HEK293 (cell line): ENCODE data around the gene NOM1.
A peak's percentile ranks its signal among the peaks of the same experiment; 100 is the strongest.

Source experiments
- EGR2 ChIP-seq: fragments of 450-650 bp; formaldehyde crosslinking; IDR thresholded peaks from 2 replicates; pipeline ENCODE4 v1.5.1; 2016; ENCODE audit warnings: low read depth, missing biosample characterization, missing genetic modification characterization
- ELK4 ChIP-seq: IDR thresholded peaks from 2 replicates; pipeline ENCODE4 v1.6.1; 2011; ENCODE audit warnings: mild to moderate bottlenecking, low read depth, low read length, borderline replicate concordance
- HOXC10 ChIP-seq: sonication (generic); formaldehyde crosslinking; IDR thresholded peaks from 2 replicates; pipeline ENCODE4 v1.8.1; 2023; ENCODE audit warnings: mild to moderate bottlenecking, missing genetic modification reagents
- KLF17 ChIP-seq: fragments of 450-650 bp; formaldehyde crosslinking; IDR thresholded peaks from 2 replicates; pipeline ENCODE4 v1.5.1; 2016; ENCODE audit warnings: missing biosample characterization, missing genetic modification characterization
- PATZ1 ChIP-seq: fragments of 450-650 bp; formaldehyde crosslinking; IDR thresholded peaks from 2 replicates; pipeline ENCODE4 v1.5.1; 2016; ENCODE audit warnings: missing biosample characterization, missing genetic modification characterization
- PRDM4 ChIP-seq: fragments of 450-650 bp; formaldehyde crosslinking; IDR thresholded peaks from 2 replicates; pipeline ENCODE4 v1.5.1; 2017; ENCODE audit warnings: missing biosample characterization, missing genetic modification characterization
- PRDM6 ChIP-seq: fragments of 450-650 bp; formaldehyde crosslinking; IDR thresholded peaks from 2 replicates; pipeline ENCODE4 v1.5.1; 2017; ENCODE audit warnings: missing biosample characterization, missing genetic modification characterization
- REPIN1 ChIP-seq: fragments of 450-650 bp; formaldehyde crosslinking; IDR thresholded peaks from 2 replicates; pipeline ENCODE4 v1.5.1; 2017; ENCODE audit warnings: missing biosample characterization, missing genetic modification characterization, low read depth
- ZBTB10 ChIP-seq: fragments of 450-650 bp; formaldehyde crosslinking; IDR thresholded peaks from 2 replicates; pipeline ENCODE4 v1.5.1; 2016; ENCODE audit warnings: missing biosample characterization, missing genetic modification characterization
- ZBTB21 ChIP-seq: fragments of 450-650 bp; formaldehyde crosslinking; IDR thresholded peaks from 2 replicates; pipeline ENCODE4 v1.5.1; 2017; ENCODE audit warnings: missing biosample characterization, missing genetic modification characterization
- ZBTB48 ChIP-seq: fragments of 450-650 bp; formaldehyde crosslinking; IDR thresholded peaks from 2 replicates; pipeline ENCODE4 v1.5.1; 2016; ENCODE audit warnings: missing biosample characterization, missing genetic modification characterization
- ZBTB6 ChIP-seq: fragments of 450-650 bp; formaldehyde crosslinking; IDR thresholded peaks from 2 replicates; pipeline ENCODE4 v1.5.1; 2017; ENCODE audit warnings: missing biosample characterization, missing genetic modification characterization
- ZNF10 ChIP-seq: fragments of 450-650 bp; formaldehyde crosslinking; IDR thresholded peaks from 2 replicates; pipeline ENCODE4 v1.5.1; 2017; ENCODE audit warnings: missing biosample characterization, missing genetic modification characterization
- ZNF2 ChIP-seq: fragments of 450-650 bp; formaldehyde crosslinking; IDR thresholded peaks from 2 replicates; pipeline ENCODE4 v1.5.1; 2016; ENCODE audit warnings: missing biosample characterization, missing genetic modification characterization
- ZNF26 ChIP-seq: fragments of 450-650 bp; formaldehyde crosslinking; IDR thresholded peaks from 2 replicates; pipeline ENCODE4 v1.5.1; 2016; ENCODE audit warnings: missing biosample characterization, missing genetic modification characterization
- ZNF324 ChIP-seq: fragments of 450-650 bp; formaldehyde crosslinking; IDR thresholded peaks from 2 replicates; pipeline ENCODE4 v1.5.1; 2016; ENCODE audit warnings: missing biosample characterization, missing genetic modification characterization
- ZNF473 ChIP-seq: fragments of 450-650 bp; formaldehyde crosslinking; IDR thresholded peaks from 2 replicates; pipeline ENCODE4 v1.5.1; 2017; ENCODE audit warnings: missing biosample characterization, missing genetic modification characterization
- ZNF596 ChIP-seq: fragments of 450-650 bp; IDR thresholded peaks from 2 replicates; pipeline ENCODE4 v1.5.0; 2018; ENCODE audit warnings: missing biosample characterization, mild to moderate bottlenecking, missing genetic modification characterization, moderate library complexity
- ZNF626 ChIP-seq: fragments of 450-650 bp; sonication (Bioruptor Pico); formaldehyde crosslinking; IDR thresholded peaks from 2 replicates; pipeline ENCODE4 v1.5.1; 2018; ENCODE audit warnings: missing biosample characterization, missing genetic modification characterization, inconsistent platforms
- ZNF837 ChIP-seq: fragments of 450-650 bp; formaldehyde crosslinking; IDR thresholded peaks from 2 replicates; pipeline ENCODE4 v1.5.1; 2016; ENCODE audit warnings: missing biosample characterization, missing genetic modification characterization
- ZSCAN4 ChIP-seq: fragments of 450-650 bp; formaldehyde crosslinking; IDR thresholded peaks from 2 replicates; pipeline ENCODE4 v1.5.1; 2017; ENCODE audit warnings: missing biosample characterization, missing genetic modification characterization
- ZSCAN5A ChIP-seq: fragments of 450-650 bp; formaldehyde crosslinking; IDR thresholded peaks from 2 replicates; pipeline ENCODE4 v1.5.1; 2016; ENCODE audit warnings: missing biosample characterization, missing genetic modification characterization

The NOM1 gene

GRCh38 chr7:157007470-157008066 lies 58.1 kb downstream of the NOM1 start (continued):
- TF ChIP-seq ZNF10 (tag by site-specific recombination) (no peak), REPIN1 (tag by site-specific recombination) (no peak), ZBTB6 (tag by site-specific recombination) (peak; percentile 6; the same call in 1 of the 2 replicates), ZNF837 (tag by site-specific recombination) (no peak), ZSCAN5A (peak; percentile 59), ZNF26 (tag by site-specific recombination) (no peak), HOXC10 (CRISPR knock-in tag) (no peak), ZNF626 (tag by site-specific recombination) (no peak), ZNF2 (tag by site-specific recombination) (peak; percentile 51), ZBTB10 (tag by site-specific recombination) (no peak), KLF17 (tag by site-specific recombination) (peak; percentile 86), PRDM4 (peak; percentile 73; the same call in 1 of the 2 replicates), ZNF473 (tag by site-specific recombination) (no peak), ZBTB48 (tag by site-specific recombination) (no peak), ZSCAN4 (no peak), PATZ1 (tag by site-specific recombination) (0 out of 2 replicates have a peak, but pooled peaks have one; percentile 41), ZBTB21 (peak; percentile 95), ZNF324 (tag by site-specific recombination) (peak; percentile 76; the same call in 1 of the 2 replicates), ELK4 (no peak), PRDM6 (tag by site-specific recombination) (peak; percentile 76), ZNF596 (tag by site-specific recombination) (peak; percentile 36; the same call in 1 of the 2 replicates), EGR2 (no peak)
